Ectodermal cell (in vitro differentiated cells): Measurements from ENCODE around the gene UACA.
"Not testable (repeated sequence)": the region's sequence is repeated elsewhere in the genome, so short reads cannot be mapped to it uniquely, and the experiment has no call there.

Experiments used
- H3K27ac ChIP-seq: 2 replicates; pipeline ENCODE4 v1.7.0; 2013; ENCODE audit warnings: mild to moderate bottlenecking, low read depth, low read length; ENCODE audit not compliant: insufficient read depth, poor library complexity, severe bottlenecking
- H3K27me3 ChIP-seq: 2 replicates; pipeline ENCODE4 v1.7.0; 2013; ENCODE audit warnings: mild to moderate bottlenecking, low read length; ENCODE audit not compliant: insufficient read depth, control insufficient read depth, poor library complexity, severe bottlenecking
- H3K36me3 ChIP-seq: one replicate; pipeline ENCODE4 v1.7.0; 2013; ENCODE audit warnings: low read length; ENCODE audit not compliant: control insufficient read depth, insufficient read depth
- H3K4me1 ChIP-seq: one replicate; pipeline ENCODE4 v1.7.0; 2013; ENCODE audit warnings: low read length; ENCODE audit not compliant: control insufficient read depth, insufficient read depth
- H3K4me3 ChIP-seq: 2 replicates; pipeline ENCODE4 v1.7.0; 2013; ENCODE audit warnings: low read depth, low read length, control low read depth; ENCODE audit not compliant: insufficient read depth
- H3K9me3 ChIP-seq: 2 replicates; pipeline ENCODE4 v1.7.0; 2013; ENCODE audit warnings: mild to moderate bottlenecking, low read length, moderate library complexity; ENCODE audit not compliant: control insufficient read depth
- WGBS, 2 experiments: methylation state at CpG; one replicate each; pipeline ENCODE4 v1.1.7; 2013; ENCODE audit warnings: missing lambda C conversion rate in 2 of 2; 5-methylcytosine and 5-hydroxymethylcytosine counted together

Gene UACA

DNA sequence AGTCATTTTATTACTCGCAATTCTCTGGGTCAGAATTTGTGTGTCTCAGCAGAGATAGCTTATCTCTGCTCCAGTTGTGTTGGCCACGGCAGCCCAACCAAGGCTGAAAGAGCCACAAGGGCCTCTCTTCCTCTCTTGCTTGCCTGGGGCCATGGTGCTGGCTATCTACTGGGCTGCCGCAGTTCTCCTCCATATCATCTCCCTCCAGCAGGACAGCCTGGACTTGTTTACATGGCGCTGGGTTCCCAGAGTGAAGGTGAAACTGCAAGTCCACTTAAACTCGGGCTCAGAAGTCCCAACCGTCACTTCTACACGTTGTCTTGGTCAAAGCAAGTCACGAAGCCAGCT is 134.8 kb downstream of the UACA start:
- WGBS, 2 experiments = 93 to 95% methylated on average over 8 of the region's 8 CpGs
- H3K9me3 ChIP-seq = no peaks in the 10 kb centered on the region
- no peak overlapping the region for H3K4me3 ChIP-seq
- H3K27ac ChIP-seq = no peak overlapping the region
- no peaks in the 10 kb centered on the region for H3K27me3 ChIP-seq
- peaks cover 7% of the 10 kb centered on the region for H3K4me1 ChIP-seq
- no peaks in the 10 kb centered on the region for H3K36me3 ChIP-seq

DNA sequence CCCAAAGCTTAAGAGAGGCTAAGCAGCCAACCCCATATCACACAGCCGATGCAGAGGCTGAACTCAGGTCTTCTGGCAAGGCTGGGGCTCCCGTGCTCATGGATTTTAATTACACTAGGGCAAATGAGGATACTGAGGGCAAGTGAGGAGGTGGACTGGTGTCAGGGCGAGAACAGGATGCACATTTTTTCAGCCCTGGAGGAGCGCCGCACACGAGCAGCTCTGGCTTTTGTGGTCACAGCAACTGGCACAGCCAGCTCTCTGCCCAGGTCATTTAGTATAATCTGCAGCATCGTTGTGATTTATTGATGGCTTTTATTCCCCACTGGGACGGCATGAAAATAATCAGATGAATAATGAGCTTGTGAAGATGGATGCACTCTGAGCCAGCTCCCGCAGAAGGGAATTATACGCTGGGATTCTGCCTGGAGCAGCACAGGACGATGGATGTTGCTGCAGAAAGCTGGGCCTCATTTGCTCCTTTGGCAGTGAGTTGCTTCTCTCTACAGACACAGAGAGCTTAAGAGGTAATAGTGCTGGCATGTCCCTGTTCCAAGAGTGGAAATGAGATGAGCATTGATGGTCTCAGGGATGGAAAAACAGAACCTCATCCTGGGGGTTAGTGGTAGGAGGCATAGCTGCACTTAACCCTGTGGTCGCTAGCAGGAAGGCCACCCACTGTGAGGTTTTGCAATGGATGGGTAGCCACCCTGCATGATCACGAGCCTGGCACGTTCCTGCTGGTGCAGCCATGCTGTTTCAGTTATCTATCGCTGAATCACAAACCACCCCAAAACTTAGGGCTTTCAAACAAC is 135.4 kb downstream of the UACA start:
- WGBS, 2 experiments = 84% methylated on average over 15 of the region's 15 CpGs
- no peaks in the 10 kb centered on the region for H3K36me3 ChIP-seq
- H3K27me3 ChIP-seq = no peaks in the 10 kb centered on the region
- H3K4me1 ChIP-seq = peaks cover 1% of the 10 kb centered on the region
- H3K9me3 ChIP-seq = no peaks in the 10 kb centered on the region
- no peak overlapping the region for H3K4me3 ChIP-seq
- no peak overlapping the region for H3K27ac ChIP-seq

DNA sequence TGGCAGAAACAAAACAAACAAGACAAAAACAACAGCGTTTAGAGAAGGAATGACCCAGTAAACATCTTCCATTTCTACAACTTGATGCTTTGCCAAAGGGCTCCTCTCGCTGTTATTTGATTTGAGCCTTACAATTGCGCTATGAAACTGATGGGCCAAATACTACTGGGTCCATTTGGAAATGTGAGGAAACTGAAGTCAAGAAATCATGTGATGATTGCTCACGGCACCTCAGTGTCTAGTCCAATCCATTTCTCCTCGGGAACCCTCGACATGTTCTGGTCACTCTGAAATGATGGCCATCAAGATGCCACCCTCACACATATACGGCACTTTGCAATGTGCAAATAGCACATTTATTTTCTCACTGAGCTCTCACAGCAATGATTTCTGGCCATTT is 136.0 kb downstream of the UACA start:
- WGBS, 2 experiments = 91 to 97% methylated on average over 7 of the region's 7 CpGs
- no peak overlapping the region for H3K27ac ChIP-seq

DNA sequence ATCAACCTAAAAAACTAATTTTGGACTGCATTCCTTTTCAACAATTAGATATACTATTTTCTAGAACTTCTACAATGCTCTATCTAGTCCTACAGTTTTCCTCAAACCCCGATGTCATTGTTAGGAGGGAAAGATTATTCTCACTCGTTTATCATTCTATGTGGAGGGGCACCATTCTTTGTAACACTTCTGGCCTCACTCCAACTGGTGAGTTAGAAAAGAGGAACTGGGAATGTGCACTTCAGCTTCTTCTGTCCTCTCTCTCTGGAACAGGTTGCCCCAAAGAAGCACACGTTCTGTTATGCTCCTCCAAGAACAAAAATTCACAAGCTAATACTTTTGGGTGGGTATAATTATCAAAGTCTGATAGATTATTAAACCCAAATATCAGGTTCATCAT is 137.9 kb downstream of the UACA start:
- H3K4me1 ChIP-seq = no peaks in the 10 kb centered on the region
- no peaks in the 10 kb centered on the region for H3K36me3 ChIP-seq
- no peak overlapping the region for H3K27ac ChIP-seq
- no peaks in the 10 kb centered on the region for H3K9me3 ChIP-seq
- WGBS, 2 experiments = 88 to 100% methylated on average over 1 to 3 of the region's 3 CpGs
- no peak overlapping the region for H3K4me3 ChIP-seq
- H3K27me3 ChIP-seq = no peaks in the 10 kb centered on the region

More for the DNA sequence above, 136.0 kb downstream of the UACA start:
- H3K4me3 ChIP-seq = no peak overlapping the region
- no peaks in the 10 kb centered on the region for H3K27me3 ChIP-seq
- no peaks in the 10 kb centered on the region for H3K4me1 ChIP-seq
- no peaks in the 10 kb centered on the region for H3K9me3 ChIP-seq
- no peaks in the 10 kb centered on the region for H3K36me3 ChIP-seq

DNA sequence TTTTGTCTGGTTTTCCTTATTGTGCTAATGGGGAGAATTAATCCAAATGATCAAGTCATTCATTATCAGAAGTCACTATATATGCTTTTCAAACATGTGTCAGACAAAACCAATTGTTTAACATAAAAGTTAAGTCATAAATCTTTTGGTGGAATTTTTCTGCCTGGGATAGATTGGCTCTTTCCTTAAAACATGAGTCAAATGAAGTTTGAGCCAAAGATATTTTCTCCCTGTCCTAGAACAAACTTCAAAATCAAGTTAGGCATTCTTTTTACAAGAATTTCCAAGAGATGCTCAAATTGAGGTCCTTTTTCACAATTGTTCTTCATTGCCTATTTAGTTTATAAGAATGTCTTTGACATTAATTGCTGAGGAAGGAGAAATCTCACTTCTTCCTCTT is 138.3 kb downstream of the UACA start:
- Histone ChIP-seq H3K27ac (no peak overlapping the region), H3K9me3 (no peaks in the 10 kb centered on the region), H3K4me3 (no peak overlapping the region), H3K36me3 (no peaks in the 10 kb centered on the region), H3K4me1 (no peaks in the 10 kb centered on the region), H3K27me3 (no peaks in the 10 kb centered on the region)

DNA sequence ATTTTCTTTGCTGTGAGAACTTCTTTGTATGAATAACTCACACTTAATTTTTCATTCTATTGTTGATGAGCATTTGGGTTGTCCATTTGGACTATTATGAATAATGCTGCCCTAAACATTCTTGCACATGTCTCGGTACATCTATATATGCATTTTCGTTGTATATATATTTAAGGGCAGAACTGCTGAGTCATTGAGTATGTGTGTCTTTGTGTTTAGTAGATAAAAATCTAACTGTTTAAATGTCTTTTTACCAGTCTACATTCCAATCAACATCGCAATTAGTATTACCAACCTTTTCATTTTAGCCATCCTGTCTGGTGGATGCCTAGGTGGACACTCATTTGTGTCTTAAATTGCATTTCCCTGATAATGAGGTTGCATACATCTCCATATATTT is 144.4 kb downstream of the UACA start:
- no peaks in the 10 kb centered on the region for H3K36me3 ChIP-seq
- no peaks in the 10 kb centered on the region for H3K27me3 ChIP-seq
- no peaks in the 10 kb centered on the region for H3K9me3 ChIP-seq
- no peak overlapping the region for H3K4me3 ChIP-seq
- H3K27ac ChIP-seq = no peak overlapping the region
- H3K4me1 ChIP-seq = no peaks in the 10 kb centered on the region
- WGBS, 2 experiments = 96 to 100% methylated on average over 1 to 3 of the region's 3 CpGs

DNA sequence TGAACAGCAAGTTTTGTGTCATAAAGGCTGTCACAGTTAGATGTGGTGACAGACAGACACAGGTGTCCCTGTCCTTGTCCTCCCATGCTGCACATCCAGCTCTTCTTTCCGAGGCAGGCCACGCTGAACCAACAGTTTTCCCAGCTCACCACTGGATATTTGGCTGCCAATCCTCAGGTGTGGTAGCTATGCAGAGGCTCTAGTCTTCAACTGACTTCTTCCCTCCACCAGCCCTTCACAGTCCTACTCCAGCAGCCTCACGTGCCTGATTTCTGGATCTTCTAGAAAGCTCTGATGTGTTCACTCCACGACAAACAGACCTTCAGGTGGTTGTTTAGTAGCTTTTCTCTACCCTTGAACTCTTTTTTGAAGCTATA is 145.5 kb downstream of the UACA start:
- WGBS, 2 experiments = 83 to 91% methylated on average over 4 of the region's 4 CpGs
- Histone ChIP-seq H3K4me1 (no peaks in the 10 kb centered on the region), H3K27ac (no peak overlapping the region), H3K4me3 (no peak overlapping the region), H3K36me3 (no peaks in the 10 kb centered on the region), H3K27me3 (no peaks in the 10 kb centered on the region), H3K9me3 (no peaks in the 10 kb centered on the region)

DNA sequence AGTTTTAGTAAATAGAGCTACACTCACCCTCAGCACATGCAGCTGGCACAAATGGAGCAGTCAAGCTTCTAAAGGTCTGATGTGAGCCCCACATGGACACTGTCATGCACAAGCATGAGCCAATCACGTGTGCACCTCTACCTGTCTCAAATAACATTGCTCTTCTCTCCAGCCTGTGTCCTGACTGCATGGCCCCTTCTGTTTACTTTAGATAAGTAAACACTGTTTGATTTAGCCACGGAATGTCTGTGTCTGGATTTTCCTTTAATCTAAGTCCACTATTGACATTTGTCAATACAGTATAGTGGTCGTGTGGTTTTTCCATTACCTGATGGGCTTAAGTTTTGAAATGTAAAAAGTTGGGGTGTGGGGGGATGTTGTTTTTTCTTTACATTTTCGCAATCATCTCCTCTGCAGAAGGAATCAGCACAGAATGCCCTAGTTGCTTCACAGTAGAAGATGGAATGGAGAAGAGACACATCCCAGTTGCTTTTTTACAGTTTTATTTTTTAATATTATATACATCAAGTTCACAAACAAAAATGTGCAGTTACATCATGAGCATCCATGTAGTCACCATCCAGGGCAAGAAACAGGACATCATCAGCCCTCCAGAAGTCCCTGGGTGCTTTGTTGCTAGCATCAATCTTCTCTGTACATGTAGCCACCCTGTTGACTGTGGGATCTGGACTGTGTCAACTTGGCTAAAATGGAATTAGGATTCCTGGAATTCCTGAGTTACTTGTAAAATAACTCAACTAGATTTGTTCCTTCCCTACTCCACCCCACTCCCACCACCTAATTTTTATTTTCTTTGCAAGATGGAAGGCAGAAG is 146.1 kb downstream of the UACA start:
- Histone ChIP-seq H3K4me3 (no peak overlapping the region), H3K36me3 (no peaks in the 10 kb centered on the region), H3K27me3 (no peaks in the 10 kb centered on the region), H3K27ac (no peak overlapping the region), H3K9me3 (no peaks in the 10 kb centered on the region), H3K4me1 (no peaks in the 10 kb centered on the region)
- WGBS, 2 experiments = 91 to 99% methylated on average over 4 of the region's 4 CpGs

DNA sequence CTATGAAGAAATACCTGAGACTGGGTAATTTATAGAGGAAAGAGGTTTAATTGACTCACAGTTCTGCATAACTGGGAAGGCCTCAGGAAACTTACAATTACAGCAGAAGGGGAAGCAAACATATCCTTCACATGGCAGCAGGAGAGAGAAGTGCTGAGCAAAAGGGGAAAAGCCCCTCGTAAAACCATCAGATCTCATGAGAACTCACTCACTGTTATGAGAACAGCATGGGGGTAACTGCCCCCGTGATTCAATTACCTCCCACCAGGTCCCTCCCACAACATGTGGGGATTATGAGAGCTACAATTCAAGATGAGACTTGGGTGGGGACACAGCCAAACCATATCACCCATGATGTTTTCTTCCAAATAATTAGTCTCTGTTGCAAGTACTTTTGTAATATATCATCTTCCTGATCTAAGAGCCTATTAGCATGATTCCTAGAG is 147.0 kb downstream of the UACA start:
- H3K27me3 ChIP-seq, H3K4me3 ChIP-seq, H3K9me3 ChIP-seq, H3K4me1 ChIP-seq, H3K27ac ChIP-seq, H3K36me3 ChIP-seq: not testable (repeated sequence)
- WGBS, 2 experiments = 50 to 82% methylated on average over 1 to 2 of the region's 2 CpGs

DNA sequence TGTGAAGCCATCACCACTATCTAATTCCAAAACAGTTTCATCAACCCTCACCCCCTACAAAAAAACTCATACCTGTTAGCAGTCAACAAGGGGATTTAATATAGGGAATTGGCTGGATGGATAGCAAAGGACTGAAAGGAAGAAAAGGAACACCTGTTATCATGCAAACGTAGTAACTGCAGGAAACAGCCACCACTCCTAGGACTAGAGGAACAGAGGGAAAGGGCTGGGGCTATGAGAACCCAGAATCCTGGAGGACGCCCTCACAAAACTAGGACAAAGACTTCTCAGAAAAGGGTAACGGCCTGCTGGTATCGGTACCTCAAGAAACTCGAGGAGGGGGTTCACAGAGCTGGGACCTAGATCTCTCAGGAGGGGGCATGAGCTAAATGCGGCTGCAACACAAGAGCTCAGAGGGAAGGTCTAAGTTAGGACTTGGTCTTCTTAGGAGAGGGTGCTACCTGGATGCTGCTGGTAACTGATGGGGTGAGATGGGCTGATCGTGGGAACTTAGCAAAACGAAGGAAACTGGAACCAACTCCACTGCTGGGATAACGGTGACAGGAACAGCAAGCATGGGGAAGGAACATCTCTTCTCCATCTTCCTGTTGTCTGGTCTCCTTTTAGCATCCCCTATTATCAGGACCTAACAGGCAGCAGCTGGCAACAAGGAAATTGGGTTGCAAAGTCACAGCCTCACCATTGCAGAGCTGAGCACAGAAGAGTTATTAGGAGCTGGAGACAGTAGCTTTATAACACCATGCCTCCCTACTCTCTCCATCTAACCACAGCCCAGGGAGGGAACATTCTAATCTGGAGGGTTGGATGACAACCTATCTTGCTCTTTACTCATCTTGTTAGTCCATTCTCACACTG is 147.7 kb downstream of the UACA start:
- H3K4me3 ChIP-seq = no peak overlapping the region
- no peaks in the 10 kb centered on the region for H3K36me3 ChIP-seq
- no peaks in the 10 kb centered on the region for H3K27me3 ChIP-seq
- no peak overlapping the region for H3K27ac ChIP-seq
- no peaks in the 10 kb centered on the region for H3K4me1 ChIP-seq
- H3K9me3 ChIP-seq = no peaks in the 10 kb centered on the region
- 85 to 87% methylated on average over 9 of the region's 9 CpGs for WGBS, 2 experiments
